Fibroblast of pulmonary artery (primary cell): ENCODE results near the gene FASN.

Source experiments
- DNase-seq: peaks from one replicate; pipeline ENCODE4 v3.0.0-alpha.2; 2010; ENCODE audit warnings: low read depth
- H3K4me3 ChIP-seq: replicated peaks from 2 replicates; pipeline ENCODE4 v1.5.1; 2011; ENCODE audit warnings: low read depth, mild to moderate bottlenecking, control low read depth, low read length, moderate library complexity
- TF ChIP-seq, protein P1 (sequence below): IDR thresholded peaks from 2 replicates; pipeline ENCODE4 v1.5.1; 2011; ENCODE audit warnings: mild to moderate bottlenecking, control low read depth, low read length, inconsistent platforms; ENCODE audit errors: missing control alignments

FASN gene

DNA sequence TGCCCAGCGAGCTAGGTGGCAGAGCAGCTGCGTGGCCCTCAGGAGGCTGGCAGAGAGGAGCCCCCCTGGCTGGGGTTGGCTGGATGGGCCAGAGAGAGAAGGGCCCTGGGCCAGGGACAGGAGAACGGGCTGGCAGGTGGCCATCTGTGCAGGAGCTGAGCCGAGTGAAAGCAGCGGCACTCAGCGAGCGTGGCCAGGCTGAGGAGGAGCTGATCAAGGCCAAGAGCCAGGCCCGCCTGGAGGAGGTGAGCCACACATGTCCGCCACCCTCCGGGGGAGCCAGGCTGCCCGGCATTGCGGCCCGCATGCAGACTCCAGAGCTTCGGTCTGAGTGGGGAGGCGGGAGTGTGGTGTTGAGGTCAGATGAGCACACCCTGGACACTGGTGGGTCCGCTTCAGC is 68.6 kb downstream of the FASN start:
- no peak overlapping the region for H3K4me3 ChIP-seq
- TF ChIP-seq, protein P1, sequence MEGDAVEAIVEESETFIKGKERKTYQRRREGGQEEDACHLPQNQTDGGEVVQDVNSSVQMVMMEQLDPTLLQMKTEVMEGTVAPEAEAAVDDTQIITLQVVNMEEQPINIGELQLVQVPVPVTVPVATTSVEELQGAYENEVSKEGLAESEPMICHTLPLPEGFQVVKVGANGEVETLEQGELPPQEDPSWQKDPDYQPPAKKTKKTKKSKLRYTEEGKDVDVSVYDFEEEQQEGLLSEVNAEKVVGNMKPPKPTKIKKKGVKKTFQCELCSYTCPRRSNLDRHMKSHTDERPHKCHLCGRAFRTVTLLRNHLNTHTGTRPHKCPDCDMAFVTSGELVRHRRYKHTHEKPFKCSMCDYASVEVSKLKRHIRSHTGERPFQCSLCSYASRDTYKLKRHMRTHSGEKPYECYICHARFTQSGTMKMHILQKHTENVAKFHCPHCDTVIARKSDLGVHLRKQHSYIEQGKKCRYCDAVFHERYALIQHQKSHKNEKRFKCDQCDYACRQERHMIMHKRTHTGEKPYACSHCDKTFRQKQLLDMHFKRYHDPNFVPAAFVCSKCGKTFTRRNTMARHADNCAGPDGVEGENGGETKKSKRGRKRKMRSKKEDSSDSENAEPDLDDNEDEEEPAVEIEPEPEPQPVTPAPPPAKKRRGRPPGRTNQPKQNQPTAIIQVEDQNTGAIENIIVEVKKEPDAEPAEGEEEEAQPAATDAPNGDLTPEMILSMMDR = no peak

DNA sequence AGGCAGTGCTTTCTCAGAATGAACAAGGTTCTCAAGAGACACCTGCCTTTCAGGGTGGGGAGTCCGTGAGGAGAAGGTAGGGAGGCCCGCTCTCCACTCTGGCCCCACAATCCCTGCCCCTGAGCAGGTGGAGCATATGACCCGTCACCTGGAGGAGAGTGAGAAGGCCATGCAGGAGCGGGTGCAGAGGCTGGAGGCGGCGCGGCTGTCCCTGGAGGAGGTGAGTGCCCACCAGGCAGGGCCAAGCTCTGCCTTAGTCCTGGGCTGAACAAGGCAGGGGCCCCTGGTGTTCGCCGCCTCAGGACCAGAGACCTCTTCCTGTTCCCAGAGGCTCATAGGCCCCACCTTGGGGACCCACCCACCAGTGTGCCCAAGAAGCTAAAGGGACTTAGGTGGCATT is 69.1 kb downstream of the FASN start:
- no peak overlapping the region for H3K4me3 ChIP-seq
- TF ChIP-seq, protein P1 = no peak
- no peak for DNase-seq

More for the DNA sequence above, 68.6 kb downstream of the FASN start:
- no peak for DNase-seq
